Mesothelial cell of epicardium (in vitro differentiated cells): Measurements from ENCODE around the gene BBIP1. TPM values are rescaled to one million over a fixed set of nuclear protein-coding genes. Genes with fewer than 3 reads are reported as not detected.

Experiments used
- DNase-seq, 2 experiments: peaks; one replicate each; pipeline ENCODE4 v3.0.0; 2021; ENCODE audit warnings: low spot score in 2 of 2; ENCODE audit not compliant: unreplicated experiment in 2 of 2
- H3K27ac Mint-ChIP-seq: 2 replicates; pipeline ENCODE4 v1.8.0; 2021; ENCODE audit warnings: mixed read lengths
- H3K27me3 Mint-ChIP-seq: 2 replicates; pipeline ENCODE4 v1.8.0; 2021; ENCODE audit warnings: low read depth, mixed read lengths
- H3K36me3 Mint-ChIP-seq: 2 replicates; pipeline ENCODE4 v1.8.0; 2021; ENCODE audit warnings: mixed read lengths
- H3K4me1 Mint-ChIP-seq: 2 replicates; pipeline ENCODE4 v1.8.0; 2021; ENCODE audit warnings: mixed read lengths
- H3K4me3 Mint-ChIP-seq: 2 replicates; pipeline ENCODE4 v1.8.0; 2021; ENCODE audit warnings: mild to moderate bottlenecking, moderate library complexity, mixed read lengths
- H3K9me3 Mint-ChIP-seq: 2 replicates; pipeline ENCODE4 v1.8.0; 2021; ENCODE audit warnings: mixed read lengths
- total RNA-seq: library from RNA; stranded (reverse); gene quantifications from 3 replicates; pipeline ENCODE4 v1.2.1, GENCODE V29; 2021
- TF ChIP-seq, protein P1 (sequence below): fragments of 200-600 bp; sonication (generic); IDR thresholded peaks from one replicate; pipeline ENCODE4 v1.5.0; 2021; ENCODE audit warnings: antibody characterized with exemption; ENCODE audit not compliant: unreplicated experiment

The BBIP1 gene, protein sequence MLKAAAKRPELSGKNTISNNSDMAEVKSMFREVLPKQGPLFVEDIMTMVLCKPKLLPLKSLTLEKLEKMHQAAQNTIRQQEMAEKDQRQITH
- 16.3 to 18.6 TPM (median 16.5 TPM) in 3 replicates for total RNA-seq

- TF ChIP-seq, protein P1, sequence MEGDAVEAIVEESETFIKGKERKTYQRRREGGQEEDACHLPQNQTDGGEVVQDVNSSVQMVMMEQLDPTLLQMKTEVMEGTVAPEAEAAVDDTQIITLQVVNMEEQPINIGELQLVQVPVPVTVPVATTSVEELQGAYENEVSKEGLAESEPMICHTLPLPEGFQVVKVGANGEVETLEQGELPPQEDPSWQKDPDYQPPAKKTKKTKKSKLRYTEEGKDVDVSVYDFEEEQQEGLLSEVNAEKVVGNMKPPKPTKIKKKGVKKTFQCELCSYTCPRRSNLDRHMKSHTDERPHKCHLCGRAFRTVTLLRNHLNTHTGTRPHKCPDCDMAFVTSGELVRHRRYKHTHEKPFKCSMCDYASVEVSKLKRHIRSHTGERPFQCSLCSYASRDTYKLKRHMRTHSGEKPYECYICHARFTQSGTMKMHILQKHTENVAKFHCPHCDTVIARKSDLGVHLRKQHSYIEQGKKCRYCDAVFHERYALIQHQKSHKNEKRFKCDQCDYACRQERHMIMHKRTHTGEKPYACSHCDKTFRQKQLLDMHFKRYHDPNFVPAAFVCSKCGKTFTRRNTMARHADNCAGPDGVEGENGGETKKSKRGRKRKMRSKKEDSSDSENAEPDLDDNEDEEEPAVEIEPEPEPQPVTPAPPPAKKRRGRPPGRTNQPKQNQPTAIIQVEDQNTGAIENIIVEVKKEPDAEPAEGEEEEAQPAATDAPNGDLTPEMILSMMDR, result no peak
- Mint-ChIP-seq H3K27me3 (no peaks in the 10 kb centered on the region), H3K4me1 (peaks cover 37% of the 10 kb centered on the region), H3K9me3 (no peaks in the 10 kb centered on the region), H3K4me3 (peak within 1 kb of the TSS; percentile 99), H3K36me3 (no peaks in the 10 kb centered on the region), H3K27ac (peak within 1 kb of the TSS; percentile 100)
- peak in 1 of 2 experiments; percentile 95 for DNase-seq
These were observed at the start of gene BBIP1 for GRCh38 chr10:110918643-110919348. BBIP1 (minus strand) TSS chr10:110919180; CDS start chr10:110918157, 1,023 bp downstream.

- Mint-ChIP-seq H3K27me3 (no peaks in the 10 kb centered on the region), H3K4me1 (peaks cover 17% of the 10 kb centered on the region), H3K9me3 (no peaks in the 10 kb centered on the region), H3K36me3 (no peaks in the 10 kb centered on the region), H3K4me3 (no peak overlapping the region), H3K27ac (no peak overlapping the region)
- TF ChIP-seq, protein P1, result no peak
- no peak for DNase-seq
These were observed 48.7 kb upstream of the BBIP1 start for GRCh38 chr10:110967645-110968044.

GRCh38 chr10:110967009-110967630 lies 48.1 kb upstream of the BBIP1 start:
- DNase-seq, result no peak
- Mint-ChIP-seq H3K9me3 (no peaks in the 10 kb centered on the region), H3K27me3 (no peaks in the 10 kb centered on the region), H3K27ac (no peak overlapping the region), H3K36me3 (no peaks in the 10 kb centered on the region), H3K4me1 (peaks cover 13% of the 10 kb centered on the region), H3K4me3 (no peak overlapping the region)
- TF ChIP-seq, protein P1, result no peak

- no peaks in the 10 kb centered on the region for H3K9me3 Mint-ChIP-seq
- no peak for DNase-seq
- no peaks in the 10 kb centered on the region for H3K27me3 Mint-ChIP-seq
- H3K36me3 Mint-ChIP-seq, result no peaks in the 10 kb centered on the region
- TF ChIP-seq, protein P1, result no peak
- H3K27ac Mint-ChIP-seq, result no peak overlapping the region
- peaks cover 15% of the 10 kb centered on the region for H3K4me1 Mint-ChIP-seq
- no peak overlapping the region for H3K4me3 Mint-ChIP-seq
These were observed 47.2 kb upstream of the BBIP1 start for GRCh38 chr10:110966146-110966545.

GRCh38 chr10:110965216-110965615 lies 46.2 kb upstream of the BBIP1 start:
- peaks cover 18% of the 10 kb centered on the region for H3K4me1 Mint-ChIP-seq
- TF ChIP-seq, protein P1, result no peak
- H3K36me3 Mint-ChIP-seq, result no peaks in the 10 kb centered on the region
- no peaks in the 10 kb centered on the region for H3K9me3 Mint-ChIP-seq
- no peaks in the 10 kb centered on the region for H3K27me3 Mint-ChIP-seq
- H3K27ac Mint-ChIP-seq, result no peak overlapping the region
- DNase-seq, result no peak
- no peak overlapping the region for H3K4me3 Mint-ChIP-seq
